Natural killer cell (primary cell): ENCODE results near the gene FOXA3. TPM values are rescaled to one million over a fixed set of nuclear protein-coding genes. Genes with fewer than 3 reads are reported as not detected.
A peak's percentile ranks its signal among the peaks of the same experiment; 100 is the strongest.
"Not testable (repeated sequence)": the region's sequence is repeated elsewhere in the genome, so short reads cannot be mapped to it uniquely, and the experiment has no call there.

Experiments
- ATAC-seq, 3 donors: fragments of 150-1000 bp in 2 of 3; fragments of 200-7000 bp in 1 of 3; cut with Tn5 transposase; 1 replicate in 1 of 3; 2 replicates in 2 of 3; pipeline ENCODE4 v1.10.0; 2021; ENCODE audit warnings: mild to moderate bottlenecking in 2 of 3, moderate library complexity in 2 of 3
- DNase-seq, 2 donors: peaks; one replicate each; pipeline versions ENCODE4 v3.0.0 to v3.0.0-alpha.2; 2013 to 2021; ENCODE audit warnings: mixed read lengths in 1 of 2
- H3K27ac ChIP-seq: one replicate; pipeline ENCODE4 v1.5.1; 2013; ENCODE audit warnings: mild to moderate bottlenecking, low read length
- H3K27me3 ChIP-seq: one replicate; pipeline ENCODE4 v1.6.1; 2013; ENCODE audit warnings: low read length; ENCODE audit not compliant: control insufficient read depth, insufficient read depth
- H3K36me3 ChIP-seq: one replicate; pipeline ENCODE4 v1.6.1; 2013; ENCODE audit warnings: low read length; ENCODE audit not compliant: control insufficient read depth, insufficient read depth
- H3K4me1 ChIP-seq: one replicate; pipeline ENCODE4 v1.6.1; 2013; ENCODE audit warnings: low read length; ENCODE audit not compliant: control insufficient read depth, insufficient read depth
- H3K4me3 ChIP-seq: one replicate; pipeline ENCODE4 v1.5.1; 2013; ENCODE audit warnings: low read length
- H3K9me3 ChIP-seq: one replicate; pipeline ENCODE4 v1.6.1; 2013; ENCODE audit warnings: low read length; ENCODE audit not compliant: control insufficient read depth, insufficient read depth
- H3K27ac Mint-ChIP-seq, 2 donors: one replicate each; pipeline ENCODE4 v1.8.0; 2022; ENCODE audit warnings: mild to moderate bottlenecking in 2 of 2, mixed read lengths in 2 of 2, moderate library complexity in 1 of 2
- H3K27me3 Mint-ChIP-seq, 2 donors: one replicate each; pipeline ENCODE4 v1.8.0; 2022; ENCODE audit warnings: low read depth in 2 of 2, mixed read lengths in 2 of 2
- H3K36me3 Mint-ChIP-seq: one replicate; pipeline ENCODE4 v1.8.0; 2022; ENCODE audit warnings: mixed read lengths
- H3K4me1 Mint-ChIP-seq, 2 donors: one replicate each; pipeline ENCODE4 v1.8.0; 2022; ENCODE audit warnings: mixed read lengths in 2 of 2
- H3K4me3 Mint-ChIP-seq: one replicate; pipeline ENCODE4 v1.8.0; 2022; ENCODE audit warnings: mild to moderate bottlenecking, moderate library complexity, mixed read lengths
- H3K9me3 Mint-ChIP-seq, 2 donors: one replicate each; pipeline ENCODE4 v1.8.0; 2022; ENCODE audit warnings: mixed read lengths in 2 of 2
- WGBS: methylation state at CpG from one replicate; pipeline ENCODE4 v1.1.7; 2013; ENCODE audit warnings: missing lambda C conversion rate; ENCODE audit not compliant: insufficient coverage; 5-methylcytosine and 5-hydroxymethylcytosine counted together
- intact Hi-C: fragments of 100-400 bp; cut with micrococcal nuclease; formaldehyde crosslinking; loops from one replicate; pipeline ENCODE4 v1.14.2; 2022
- total RNA-seq, 4 donors: library from RNA; stranded (reverse); fragments of 120-200 nt in 1 of 4; gene quantifications; one replicate each; pipeline versions ENCODE4 v1.2.3 to v1.2.4, GENCODE V29; 2013 to 2022
- TF ChIP-seq, protein P1 (sequence below): fragments of 200-600 bp; IDR thresholded peaks from one replicate; pipeline ENCODE4 v1.8.0; 2022; ENCODE audit warnings: antibody characterized with exemption

FOXA3 gene
- total RNA-seq, 3 donors from 2014 or later (not counting 1 experiment from before 2014, with no cell fraction given) = not detected

DNA sequence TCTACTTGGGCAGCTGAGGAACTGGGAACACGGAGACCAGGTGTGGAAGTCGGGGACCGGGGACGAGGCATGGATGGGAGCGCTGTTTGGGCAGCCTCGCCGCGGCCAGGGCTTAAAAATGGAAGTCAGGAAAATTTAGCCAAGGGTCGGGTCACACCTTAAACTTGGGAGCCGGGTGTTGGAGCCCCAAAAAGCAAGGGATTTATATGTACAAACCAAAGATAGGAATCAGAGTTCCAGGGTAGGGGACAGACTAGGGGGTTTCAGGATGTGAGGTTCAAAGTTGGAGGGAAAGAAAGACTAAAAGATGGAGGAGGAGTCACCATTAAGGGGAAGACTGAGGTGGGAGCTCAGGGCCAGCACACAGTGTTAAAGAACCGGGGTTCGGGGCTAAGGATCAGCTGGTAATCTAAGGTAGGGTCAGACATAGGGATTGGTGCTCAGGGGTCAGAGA is 530 bp downstream of the FOXA3 start:
- Histone ChIP-seq H3K36me3 (no peaks in the 10 kb centered on the region), H3K4me3 (no peak overlapping the region), H3K9me3 (no peaks in the 10 kb centered on the region), H3K27me3 (peaks cover 11% of the 10 kb centered on the region), H3K27ac (no peak overlapping the region), H3K4me1 (peaks cover 24% of the 10 kb centered on the region)
- ATAC-seq (no peak), DNase-seq (no peak)
- 46% methylated on average over 12 of the region's 12 CpGs for WGBS
- H3K4me1 Mint-ChIP-seq = peaks cover 21 to 36% of the 10 kb centered on the region in 2 donors
- H3K27me3 Mint-ChIP-seq = peaks cover 16 to 24% of the 10 kb centered on the region in 2 donors
- peak overlapping the region; percentile 65 for H3K4me3 Mint-ChIP-seq
- no peaks in the 10 kb centered on the region for H3K9me3 Mint-ChIP-seq
- no peaks in the 10 kb centered on the region for H3K36me3 Mint-ChIP-seq
- TF ChIP-seq, protein P1, sequence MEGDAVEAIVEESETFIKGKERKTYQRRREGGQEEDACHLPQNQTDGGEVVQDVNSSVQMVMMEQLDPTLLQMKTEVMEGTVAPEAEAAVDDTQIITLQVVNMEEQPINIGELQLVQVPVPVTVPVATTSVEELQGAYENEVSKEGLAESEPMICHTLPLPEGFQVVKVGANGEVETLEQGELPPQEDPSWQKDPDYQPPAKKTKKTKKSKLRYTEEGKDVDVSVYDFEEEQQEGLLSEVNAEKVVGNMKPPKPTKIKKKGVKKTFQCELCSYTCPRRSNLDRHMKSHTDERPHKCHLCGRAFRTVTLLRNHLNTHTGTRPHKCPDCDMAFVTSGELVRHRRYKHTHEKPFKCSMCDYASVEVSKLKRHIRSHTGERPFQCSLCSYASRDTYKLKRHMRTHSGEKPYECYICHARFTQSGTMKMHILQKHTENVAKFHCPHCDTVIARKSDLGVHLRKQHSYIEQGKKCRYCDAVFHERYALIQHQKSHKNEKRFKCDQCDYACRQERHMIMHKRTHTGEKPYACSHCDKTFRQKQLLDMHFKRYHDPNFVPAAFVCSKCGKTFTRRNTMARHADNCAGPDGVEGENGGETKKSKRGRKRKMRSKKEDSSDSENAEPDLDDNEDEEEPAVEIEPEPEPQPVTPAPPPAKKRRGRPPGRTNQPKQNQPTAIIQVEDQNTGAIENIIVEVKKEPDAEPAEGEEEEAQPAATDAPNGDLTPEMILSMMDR = no peak
- no peak overlapping the region for H3K27ac Mint-ChIP-seq
- intact Hi-C loops = loop anchor here (10.0 kb wide), 2 partner anchors 90 to 400 kb away; no protein-coding TSS in a partner anchor

DNA sequence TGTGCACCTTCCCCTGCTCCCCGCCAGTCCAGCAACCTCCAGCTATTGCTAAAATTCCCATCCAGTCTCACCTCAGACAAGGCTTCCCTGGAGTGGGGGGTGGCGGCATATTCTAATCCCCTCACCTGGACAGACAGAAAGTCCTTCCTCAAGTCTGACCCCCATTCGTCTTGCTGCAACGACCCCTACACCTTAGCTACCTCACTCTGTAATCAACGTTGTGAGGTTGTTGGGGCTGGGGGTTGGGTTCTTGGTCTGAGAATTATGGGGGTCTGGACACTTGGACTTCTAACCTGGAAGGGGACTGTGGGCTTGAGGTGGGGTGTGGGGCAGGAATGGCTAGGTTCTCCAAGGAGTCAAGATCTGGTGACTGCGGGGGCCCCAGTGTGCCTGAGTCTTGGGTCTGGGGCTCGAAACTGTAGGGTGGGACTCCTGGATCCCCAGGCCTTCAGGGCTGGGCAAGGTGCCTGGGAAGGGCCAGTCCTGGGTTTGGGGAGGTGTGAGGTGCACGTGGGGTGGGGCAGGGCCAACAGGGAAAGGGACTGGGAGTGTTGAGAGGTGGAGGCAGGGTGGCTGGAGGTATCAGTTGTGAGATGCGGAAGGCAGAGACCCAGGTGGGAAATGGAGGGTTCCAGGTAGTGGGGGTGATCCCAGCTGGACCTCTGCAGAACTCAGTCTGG is 1.3 kb downstream of the FOXA3 start:
- ATAC-seq (no peak), DNase-seq (no peak)
- H3K27ac Mint-ChIP-seq = no peak overlapping the region
- H3K36me3 Mint-ChIP-seq = no peaks in the 10 kb centered on the region
- Histone ChIP-seq H3K27me3 (peaks cover 11% of the 10 kb centered on the region), H3K36me3 (no peaks in the 10 kb centered on the region), H3K4me1 (peaks cover 24% of the 10 kb centered on the region), H3K27ac (no peak overlapping the region), H3K9me3 (no peaks in the 10 kb centered on the region), H3K4me3 (no peak overlapping the region)
- H3K4me3 Mint-ChIP-seq = no peak overlapping the region
- peaks cover 21 to 32% of the 10 kb centered on the region in 2 donors for H3K4me1 Mint-ChIP-seq
- peaks cover 16 to 24% of the 10 kb centered on the region in 2 donors for H3K27me3 Mint-ChIP-seq
- H3K9me3 Mint-ChIP-seq = no peaks in the 10 kb centered on the region
- TF ChIP-seq, protein P1 = no peak
- intact Hi-C loops = loop anchor here (10.0 kb wide), 2 partner anchors 91 to 399 kb away; no protein-coding TSS in a partner anchor
- 90% methylated on average over 5 of the region's 9 CpGs for WGBS

DNA sequence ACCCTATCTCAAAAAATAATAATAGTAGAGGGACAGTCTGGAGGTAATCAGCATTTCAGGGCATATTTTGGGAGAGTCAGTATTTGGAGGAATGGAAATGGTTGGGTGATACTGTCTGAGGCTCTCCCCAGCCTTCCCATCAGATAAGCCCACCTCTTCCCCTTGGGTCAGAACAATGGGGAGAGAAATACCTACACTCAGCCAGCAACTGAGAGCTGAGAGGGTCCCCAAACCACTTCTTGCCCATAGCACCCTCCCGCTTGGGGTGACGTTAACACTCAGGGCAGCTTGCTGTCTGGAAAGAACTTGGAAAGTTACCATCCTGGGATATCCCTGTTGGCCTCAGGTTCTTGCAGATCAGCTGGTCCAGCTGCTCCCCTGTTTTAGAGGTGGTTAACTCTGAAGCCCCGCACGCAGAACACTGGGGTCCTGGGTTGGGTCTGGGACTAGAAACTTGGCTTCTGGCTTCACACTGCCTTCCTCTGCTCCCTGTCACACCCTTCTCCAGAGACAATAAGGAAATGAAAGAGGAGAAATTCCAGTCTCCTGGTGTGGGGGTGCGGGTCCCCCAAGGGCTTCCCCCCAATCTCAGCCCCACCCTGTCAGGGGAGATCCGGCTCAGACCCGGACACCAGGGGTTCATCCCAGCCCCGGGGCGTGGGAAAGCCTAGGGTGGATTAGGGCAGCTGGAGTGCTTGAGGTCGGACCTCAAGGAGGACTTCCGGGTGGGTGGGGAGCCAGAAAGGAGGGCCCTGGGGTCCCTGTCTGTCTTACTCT is 2.5 kb downstream of the FOXA3 start:
- WGBS = 85% methylated on average over 8 of the region's 11 CpGs
- DNase-seq (no peak), ATAC-seq (no peak)
- TF ChIP-seq, protein P1 = no peak
- H3K9me3 ChIP-seq = no peaks in the 10 kb centered on the region
- Mint-ChIP-seq H3K4me3 (no peak overlapping the region), H3K4me1 (peaks cover 21 to 32% of the 10 kb centered on the region in 2 donors), H3K36me3 (no peaks in the 10 kb centered on the region), H3K27me3 (peaks cover 16 to 24% of the 10 kb centered on the region in 2 donors), H3K27ac (no peak overlapping the region), H3K9me3 (no peaks in the 10 kb centered on the region)
- intact Hi-C loops = loop anchor here (10.0 kb wide), 2 partner anchors 92 to 398 kb away; no protein-coding TSS in a partner anchor
- H3K27ac ChIP-seq = no peak overlapping the region
- H3K27me3 ChIP-seq = peaks cover 11% of the 10 kb centered on the region
- no peaks in the 10 kb centered on the region for H3K36me3 ChIP-seq
- peaks cover 22% of the 10 kb centered on the region for H3K4me1 ChIP-seq
- H3K4me3 ChIP-seq = no peak overlapping the region

DNA sequence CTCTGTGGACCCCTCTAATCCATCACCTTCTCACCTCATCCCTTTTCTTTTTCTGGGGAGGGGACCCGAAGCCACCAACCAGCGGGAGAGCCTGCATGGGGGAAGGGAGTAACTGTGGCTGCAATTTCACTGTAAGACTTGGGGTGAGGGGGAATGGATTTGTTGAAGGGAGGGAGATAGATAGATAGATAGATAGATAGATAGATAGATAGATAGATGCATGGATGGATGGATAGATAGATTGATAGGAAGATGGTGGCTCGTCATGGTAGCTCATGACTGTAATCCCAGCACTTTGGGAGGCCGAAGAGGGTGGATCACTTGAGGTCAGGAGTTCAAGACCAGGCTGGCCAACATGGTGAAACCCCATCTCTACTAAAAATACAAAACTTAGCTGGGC is 3.1 kb downstream of the FOXA3 start:
- not testable (repeated sequence) for H3K4me3 ChIP-seq, ATAC-seq, H3K36me3 ChIP-seq, H3K9me3 Mint-ChIP-seq, H3K36me3 Mint-ChIP-seq, H3K27ac ChIP-seq, DNase-seq, H3K9me3 ChIP-seq, H3K27ac Mint-ChIP-seq
- Mint-ChIP-seq H3K27me3 (peaks cover 16 to 24% of the 10 kb centered on the region in 2 donors), H3K4me1 (peaks cover 16 to 26% of the 10 kb centered on the region in 2 donors), H3K4me3 (peak overlapping the region; percentile 11)
- Histone ChIP-seq H3K27me3 (peaks cover 11% of the 10 kb centered on the region), H3K4me1 (peaks cover 19% of the 10 kb centered on the region)
- 84% methylated on average over 4 of the region's 4 CpGs for WGBS
- intact Hi-C loops = loop anchor here (10.0 kb wide), 2 partner anchors 92 to 398 kb away; no protein-coding TSS in a partner anchor
